Glomerular endothelial cell (primary cell): Measurements from ENCODE around the gene NUP58. TPM values are rescaled to one million over a fixed set of nuclear protein-coding genes. Genes with fewer than 3 reads are reported as not detected.

Experiments
- DNase-seq: peaks from one replicate; pipeline ENCODE4 v3.0.0-alpha.2; 2011; ENCODE audit warnings: low read depth, low spot score; ENCODE audit errors: extremely low read depth
- total RNA-seq: library from RNA; depleted of rRNA; stranded (reverse); fragments of >200 nt; gene quantifications from 2 replicates; pipeline ENCODE4 v1.2.3, GENCODE V29; 2015

The NUP58 gene, protein sequence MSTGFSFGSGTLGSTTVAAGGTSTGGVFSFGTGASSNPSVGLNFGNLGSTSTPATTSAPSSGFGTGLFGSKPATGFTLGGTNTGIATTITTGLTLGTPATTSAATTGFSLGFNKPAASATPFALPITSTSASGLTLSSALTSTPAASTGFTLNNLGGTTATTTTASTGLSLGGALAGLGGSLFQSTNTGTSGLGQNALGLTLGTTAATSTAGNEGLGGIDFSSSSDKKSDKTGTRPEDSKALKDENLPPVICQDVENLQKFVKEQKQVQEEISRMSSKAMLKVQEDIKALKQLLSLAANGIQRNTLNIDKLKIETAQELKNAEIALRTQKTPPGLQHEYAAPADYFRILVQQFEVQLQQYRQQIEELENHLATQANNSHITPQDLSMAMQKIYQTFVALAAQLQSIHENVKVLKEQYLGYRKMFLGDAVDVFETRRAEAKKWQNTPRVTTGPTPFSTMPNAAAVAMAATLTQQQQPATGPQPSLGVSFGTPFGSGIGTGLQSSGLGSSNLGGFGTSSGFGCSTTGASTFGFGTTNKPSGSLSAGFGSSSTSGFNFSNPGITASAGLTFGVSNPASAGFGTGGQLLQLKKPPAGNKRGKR
- total RNA-seq, result 34.8 and 59.0 TPM in 2 replicates

DNA sequence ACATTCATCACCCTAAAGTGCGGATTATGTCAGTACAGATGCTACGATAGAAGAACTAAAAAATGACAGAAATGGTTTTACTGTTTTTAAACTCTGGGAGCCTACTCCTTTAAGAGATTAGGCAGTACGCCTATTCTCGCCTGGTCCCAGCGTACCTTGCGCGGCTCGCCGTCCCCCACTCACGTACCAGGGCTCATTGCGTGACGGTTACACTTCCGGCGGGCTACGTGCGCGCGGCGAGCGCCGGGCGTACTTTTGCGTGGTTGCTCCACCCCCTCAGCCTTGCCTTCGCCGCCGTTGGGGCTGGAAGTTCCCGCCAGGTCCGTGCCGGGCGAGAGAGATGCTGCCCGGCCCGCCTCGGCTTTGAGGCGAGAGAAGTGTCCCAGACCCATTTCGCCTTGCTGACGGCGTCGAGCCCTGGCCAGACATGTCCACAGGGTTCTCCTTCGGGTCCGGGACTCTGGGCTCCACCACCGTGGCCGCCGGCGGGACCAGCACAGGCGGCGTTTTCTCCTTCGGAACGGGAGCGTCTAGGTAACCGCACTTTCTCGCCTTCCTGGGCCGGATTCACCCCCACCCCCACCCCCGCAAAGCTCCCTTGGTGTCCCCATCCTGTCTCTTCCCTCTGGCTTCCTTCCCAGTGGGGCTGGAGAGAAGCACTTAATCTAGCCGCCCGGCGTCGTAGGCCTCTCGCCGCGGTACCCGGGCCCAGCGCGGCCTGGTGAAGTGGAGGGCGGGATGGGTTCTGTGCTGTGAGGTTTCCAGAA, at the start of gene NUP58:
TSS of gene NUP58 (plus strand) at position 279 of the 767 bp plus-strand sequence. CDS start at position 428, 149 bp downstream.
- DNase-seq, result peak; percentile 60

DNA sequence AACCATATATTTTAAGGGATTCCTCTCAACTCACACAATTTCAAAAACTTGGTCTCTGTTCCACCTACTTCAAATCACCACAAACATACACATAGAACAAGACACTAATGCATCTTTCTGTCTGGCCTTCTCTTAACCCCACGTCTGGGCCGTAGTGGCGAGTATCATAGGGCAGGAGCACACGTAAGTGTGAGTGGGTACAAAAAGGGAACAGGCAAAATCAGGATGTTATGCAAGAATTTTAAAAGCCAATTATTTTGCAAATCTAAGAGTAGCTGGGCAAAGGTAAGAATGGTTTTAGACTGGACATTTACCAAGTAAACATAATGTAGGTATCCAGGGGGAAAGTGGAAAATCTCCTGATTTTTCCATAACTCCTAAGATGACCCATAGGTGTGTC, 49.2 kb upstream of the NUP58 start:
- DNase-seq, result no peak

DNA sequence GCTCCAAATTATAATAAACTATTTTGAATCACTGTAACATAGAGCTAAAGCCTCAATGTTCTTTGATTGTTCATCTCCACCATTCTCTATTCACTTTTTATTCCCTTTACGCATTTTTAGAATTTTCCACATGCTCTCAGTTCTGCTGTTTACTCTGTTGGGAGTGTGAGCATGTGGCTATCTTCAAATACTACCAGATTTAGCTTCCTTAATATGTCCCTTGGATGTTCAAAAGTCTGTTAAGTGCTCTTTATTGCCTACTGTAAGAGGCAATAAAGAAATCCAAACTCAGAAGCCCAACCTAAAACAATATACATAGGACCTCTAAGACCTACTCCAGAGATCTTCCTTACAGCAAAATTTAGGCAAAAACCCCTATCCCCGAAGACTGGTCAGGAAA, 48.7 kb upstream of the NUP58 start:
- no peak for DNase-seq

DNA sequence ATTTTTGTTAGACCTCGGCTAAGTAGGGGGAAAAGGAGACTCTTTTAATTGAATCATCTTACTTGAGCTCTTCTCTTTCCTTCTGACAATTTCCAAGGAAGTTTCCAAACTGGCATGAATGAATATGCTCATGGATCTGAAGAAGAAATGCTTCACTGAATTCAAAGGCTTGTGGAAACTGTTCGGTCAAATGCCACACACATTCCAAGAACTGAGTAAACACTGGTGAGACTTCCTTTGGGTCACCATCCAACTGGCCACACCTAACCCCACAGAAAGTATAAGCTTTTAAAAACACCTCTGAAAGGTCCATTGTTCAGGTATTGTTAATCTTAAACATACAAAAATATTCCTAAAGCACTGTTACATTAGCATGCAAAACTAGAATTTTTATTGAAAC, 47.7 kb upstream of the NUP58 start:
- no peak for DNase-seq

DNA sequence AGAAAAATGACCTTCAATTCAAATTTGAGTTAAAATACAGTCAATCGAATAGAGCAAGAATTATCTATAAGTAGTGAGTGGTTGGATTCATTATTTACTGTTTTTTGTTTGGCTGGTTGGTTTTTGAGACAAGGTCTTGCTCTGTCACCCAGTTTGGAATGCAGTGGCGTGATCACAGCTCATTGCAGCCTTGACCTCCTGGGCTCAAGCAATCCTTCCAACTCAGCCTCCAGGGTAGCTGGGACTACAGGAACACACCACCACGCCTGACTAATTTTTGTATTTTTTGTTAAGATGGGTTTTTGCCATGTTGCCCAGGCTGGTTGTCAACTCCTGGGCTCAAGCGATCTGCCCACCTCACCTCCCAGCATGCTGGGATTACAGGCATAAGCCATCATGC, 39.2 kb upstream of the NUP58 start:
- no peak for DNase-seq

DNA sequence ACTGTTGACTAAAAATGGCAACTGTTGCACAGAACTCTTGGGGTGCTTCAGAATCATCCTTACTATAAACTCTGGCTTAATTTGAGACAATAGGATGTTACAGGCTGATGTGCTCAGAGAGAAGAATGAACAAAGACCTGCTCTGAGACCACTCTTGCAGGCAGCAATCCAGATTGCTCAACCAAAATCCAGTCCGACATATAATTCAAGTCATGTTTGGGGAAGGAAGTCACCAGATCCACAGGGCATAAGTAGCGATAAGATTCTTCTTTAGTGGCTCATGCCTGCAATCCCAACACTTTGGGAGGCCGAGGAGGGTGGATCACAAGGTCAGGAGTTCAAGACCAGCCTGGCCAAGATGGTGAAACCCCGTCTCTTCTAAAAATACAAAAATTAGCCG, 34.7 kb upstream of the NUP58 start:
- DNase-seq, result no peak

DNA sequence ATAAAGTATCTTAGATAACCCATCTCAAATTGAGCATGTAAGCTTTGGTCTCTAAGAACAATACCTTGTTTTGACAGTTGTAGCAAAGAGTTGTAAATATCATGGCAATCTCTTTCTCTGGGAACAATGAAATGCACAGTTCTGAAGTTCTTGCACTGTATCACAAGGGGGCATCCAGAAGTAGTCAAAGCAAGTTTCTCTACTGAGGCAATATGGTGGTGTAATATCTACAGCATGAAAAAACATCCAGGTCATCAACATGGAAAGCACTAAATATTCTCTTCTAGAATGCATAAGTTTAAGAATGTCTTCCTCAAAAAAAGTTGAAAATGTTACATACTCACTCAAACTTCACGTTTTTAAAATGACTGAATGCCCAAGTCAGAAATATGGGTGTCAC, 33.7 kb upstream of the NUP58 start:
- no peak for DNase-seq

DNA sequence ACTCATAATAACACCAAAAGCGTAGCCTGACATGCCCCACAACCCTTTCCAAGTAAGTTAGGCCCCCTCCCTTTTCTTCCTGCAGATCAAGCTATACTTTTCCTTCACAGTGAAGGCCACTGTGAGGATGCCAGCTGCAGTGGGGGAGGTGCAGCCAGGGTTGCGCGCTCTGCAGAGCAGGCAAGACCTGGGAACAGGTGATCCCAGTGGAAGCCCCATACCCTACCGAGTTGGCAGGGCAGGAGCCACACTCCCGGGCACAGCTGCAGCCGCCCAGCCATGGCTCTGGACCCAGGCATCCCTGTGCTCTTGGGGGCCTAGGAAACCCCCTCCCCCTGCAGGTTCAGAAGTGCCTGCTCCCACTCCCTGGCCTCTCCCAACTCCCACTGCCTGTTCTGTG, 32.9 kb upstream of the NUP58 start:
- DNase-seq, result no peak

DNA sequence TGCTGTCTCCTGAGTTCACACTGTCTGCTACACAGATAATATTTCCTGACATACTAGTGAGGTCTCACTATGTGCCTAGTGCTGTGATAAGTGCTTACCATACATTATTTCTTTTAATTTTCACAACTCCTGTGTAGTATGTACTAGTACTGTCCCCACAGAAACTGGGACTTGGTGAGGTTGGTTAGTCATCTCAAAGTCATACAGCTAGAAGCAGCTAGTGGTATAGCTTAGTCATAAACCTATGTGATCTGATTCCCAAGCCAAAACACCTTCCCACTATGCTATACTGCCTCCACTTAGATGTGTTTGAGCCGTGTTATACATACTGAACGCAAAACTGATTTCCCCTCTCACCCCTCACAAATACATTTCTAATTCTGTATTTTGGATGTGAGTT, 24.7 kb upstream of the NUP58 start:
- no peak for DNase-seq

DNA sequence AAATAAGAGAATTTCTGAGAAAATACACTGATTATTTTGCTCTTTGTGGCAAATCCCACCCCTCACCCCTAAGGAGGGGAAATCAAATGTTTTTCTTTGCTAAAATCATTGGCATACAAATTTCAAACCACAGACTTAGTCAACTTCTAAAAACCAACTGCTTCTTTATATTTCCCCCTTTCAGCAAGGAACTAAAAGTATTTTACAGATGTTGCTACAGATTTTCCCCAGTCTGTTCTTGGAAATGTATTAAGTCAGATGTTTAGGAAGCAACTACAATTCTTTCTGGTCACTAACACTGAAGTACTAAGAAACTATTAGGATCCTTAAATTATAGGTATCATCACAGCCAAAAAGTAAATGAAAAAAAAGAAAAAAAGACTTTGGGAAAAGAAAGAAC, 21.0 kb upstream of the NUP58 start:
- no peak for DNase-seq

DNA sequence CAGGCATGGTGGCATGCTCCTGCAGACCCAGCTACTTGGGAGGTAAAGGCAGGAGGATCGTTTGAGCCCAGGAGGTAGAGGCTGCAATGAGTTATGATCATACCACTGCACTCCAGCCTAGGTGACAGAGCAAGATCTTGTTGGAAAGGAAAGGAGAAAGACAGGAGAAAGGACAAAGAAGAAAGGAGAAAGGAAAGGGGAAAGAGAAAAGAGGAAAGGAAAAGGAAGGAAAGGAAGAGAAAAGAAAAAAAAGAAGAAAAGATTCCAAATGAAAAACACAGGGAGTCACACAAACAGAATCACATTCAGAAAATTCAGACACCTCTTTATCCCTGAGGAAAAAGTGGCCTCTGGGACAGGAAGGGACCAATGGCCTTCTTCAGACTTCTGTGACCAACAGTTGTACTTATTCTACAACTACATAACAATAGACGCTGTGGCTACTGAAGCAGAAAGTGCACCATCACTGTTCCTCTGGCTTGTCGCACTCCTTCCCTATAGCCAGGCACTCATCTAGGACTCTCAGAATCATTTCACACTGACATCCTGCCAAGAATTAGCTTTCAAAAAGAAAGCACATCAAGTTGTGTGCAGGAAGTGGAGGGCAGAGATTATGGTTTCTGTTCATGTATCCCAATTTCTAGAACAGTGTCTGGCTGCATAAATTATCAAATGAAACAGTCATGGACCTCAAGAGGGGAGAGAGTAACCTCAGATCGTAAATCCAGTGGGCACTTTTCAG, 20.1 kb upstream of the NUP58 start:
- no peak for DNase-seq

DNA sequence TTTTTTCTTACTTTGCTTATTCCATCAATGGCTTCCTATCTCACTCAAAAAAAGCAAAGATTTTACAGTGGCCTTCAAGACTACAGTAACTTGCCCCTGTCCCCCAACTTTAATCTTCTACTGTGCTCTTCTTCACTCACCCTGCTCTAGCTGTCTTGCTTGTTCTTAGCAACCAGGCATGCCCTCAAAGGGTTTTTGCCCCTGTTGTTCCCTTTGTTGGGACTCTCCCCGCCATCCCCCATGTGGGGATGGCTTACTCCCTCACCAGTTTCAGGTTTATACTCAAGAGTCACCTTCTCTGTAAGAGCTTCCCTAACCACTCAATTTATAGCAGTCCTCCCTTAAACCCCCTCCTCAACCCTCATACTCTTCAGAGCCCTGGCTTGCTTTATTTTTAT, 19.5 kb upstream of the NUP58 start:
- no peak for DNase-seq

DNA sequence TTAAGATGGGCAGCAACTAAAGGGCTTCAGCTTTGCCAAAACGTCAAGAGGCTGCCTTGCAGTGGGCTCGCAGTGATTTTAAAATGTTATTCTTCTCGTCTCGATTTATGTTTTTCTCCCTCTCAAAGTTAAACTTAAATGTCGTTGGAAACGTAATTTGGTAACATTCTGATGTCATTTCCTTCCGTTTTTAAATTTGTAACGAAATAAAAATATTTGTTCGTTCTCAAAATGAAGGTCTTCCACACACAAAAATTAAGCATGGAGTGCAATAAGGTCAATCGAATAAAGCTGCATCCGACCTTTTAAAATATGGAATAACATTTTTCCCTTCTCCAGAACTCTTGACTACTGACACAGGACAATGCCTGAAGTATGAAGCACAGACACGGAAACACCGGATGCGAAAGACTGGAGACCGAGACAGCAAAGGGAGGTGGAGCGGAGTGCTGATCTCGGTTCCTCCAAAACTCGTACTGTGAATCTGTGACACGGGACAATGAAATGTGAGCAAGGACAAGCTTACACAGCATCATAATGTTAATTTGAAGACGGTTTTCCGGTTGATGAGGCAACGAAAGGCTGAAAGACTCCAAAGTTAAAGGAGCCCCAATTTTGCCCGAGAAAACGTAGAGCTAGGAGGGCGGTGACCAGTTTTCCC, 15.0 kb upstream of the NUP58 start:
- DNase-seq, result no peak

DNA sequence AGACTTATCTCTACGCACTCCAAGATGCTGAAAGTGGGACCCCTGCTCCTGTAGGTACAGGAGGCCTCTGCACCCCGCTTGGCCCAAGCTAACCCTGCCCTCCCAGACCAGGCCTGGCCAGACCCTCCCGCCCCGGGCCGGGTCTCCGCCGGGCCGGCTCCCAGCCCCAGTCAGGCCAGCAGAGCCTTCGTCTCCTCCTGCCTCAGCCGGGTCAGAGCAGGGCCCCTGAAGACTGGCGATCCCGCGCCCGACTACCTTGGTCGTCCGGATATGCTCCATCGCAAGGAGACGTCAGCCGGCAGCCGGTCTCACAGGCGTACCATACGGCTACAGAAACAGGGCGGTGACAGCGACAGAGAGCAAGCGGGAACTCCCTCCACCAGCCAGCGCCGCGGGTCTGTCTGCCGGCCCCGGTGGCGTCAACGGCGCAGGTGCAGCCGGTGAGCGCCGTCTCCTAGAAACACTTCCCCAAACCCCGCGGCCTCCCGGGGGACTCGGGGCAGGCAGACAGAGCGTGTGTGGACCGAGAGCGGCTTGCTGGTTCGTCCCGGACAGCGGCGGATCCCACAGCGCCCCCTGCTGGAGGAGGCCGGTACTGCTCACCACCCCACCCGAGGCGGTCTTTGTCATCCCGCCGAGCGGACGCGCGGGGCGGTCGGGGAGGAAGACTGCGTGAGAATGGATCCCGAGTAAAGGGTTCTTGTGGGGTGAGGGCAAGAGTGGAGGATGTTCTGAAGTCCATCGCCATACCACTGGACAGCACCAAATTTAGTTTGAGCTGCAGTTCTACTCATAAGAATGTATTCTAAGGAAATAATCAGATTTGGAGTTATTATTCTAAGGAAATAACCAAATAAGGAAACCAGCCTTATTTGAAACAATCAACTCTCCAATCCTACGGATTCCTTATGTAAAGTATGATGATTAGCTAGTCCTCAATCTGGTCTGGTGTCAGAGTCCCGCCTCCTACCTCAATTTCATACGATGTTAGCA, 14.2 kb upstream of the NUP58 start, which contains the start of gene MTMR6:
TSS of gene MTMR6 (minus strand) at position 520 of the 993 bp plus-strand sequence. CDS start at position 279, 241 bp downstream.
- DNase-seq, result peak; percentile 45

DNA sequence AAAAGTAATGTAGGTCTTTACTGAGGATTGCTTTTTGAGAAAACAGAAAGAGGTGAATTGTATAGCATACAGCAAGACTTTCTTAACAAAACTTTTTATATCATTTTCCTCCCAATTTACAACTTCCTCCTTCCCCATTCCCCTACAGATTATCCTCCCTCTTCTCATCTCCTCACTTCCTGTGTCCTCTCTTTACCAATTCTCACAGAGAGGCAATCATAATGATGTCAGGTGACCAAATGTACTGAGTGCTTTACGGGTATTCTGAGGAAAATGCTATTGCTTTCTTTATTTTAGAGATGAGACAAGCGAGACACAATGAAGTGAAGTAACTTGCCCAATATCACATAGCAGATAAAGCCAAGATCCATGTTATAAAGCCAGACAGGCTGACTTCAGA, 12.5 kb upstream of the NUP58 start:
- DNase-seq, result no peak

DNA sequence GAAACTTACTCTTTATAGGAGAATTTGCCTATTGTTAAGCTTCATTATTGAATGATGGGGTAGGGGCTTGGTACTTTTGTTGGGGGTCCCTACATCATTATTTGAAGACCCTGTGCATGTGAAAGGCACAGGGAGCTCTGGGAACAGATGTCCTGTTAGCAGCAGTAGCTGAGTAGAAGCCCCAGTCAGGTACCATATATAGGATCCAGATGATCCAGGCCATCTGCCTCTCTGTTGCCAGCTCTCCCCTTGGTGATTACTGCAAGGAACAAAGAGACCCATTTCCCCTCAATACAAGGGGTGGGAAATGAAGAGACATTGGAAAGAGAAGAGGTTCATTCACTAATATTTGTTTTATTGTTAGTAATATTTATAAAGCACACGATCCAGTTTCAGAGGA, 9.7 kb upstream of the NUP58 start:
- DNase-seq, result no peak

DNA sequence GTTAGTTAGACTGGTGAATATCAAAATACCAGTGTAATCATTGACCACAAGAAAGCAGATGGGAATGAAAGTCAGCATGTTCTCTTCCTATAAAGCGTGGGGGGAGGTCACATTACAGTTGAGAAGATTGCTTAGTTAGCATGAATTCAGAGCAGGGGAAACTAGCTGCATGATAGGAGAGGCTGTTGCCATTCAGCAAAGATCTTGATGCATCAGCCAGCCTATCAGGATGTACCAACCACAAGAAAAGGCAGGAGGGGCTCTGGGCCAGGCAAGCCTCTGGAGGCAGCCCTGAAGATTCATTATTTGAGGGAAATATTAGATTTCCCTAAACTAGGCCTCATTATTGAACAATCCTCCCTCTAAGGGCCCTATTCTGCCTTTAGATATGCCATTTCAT, 9.1 kb upstream of the NUP58 start:
- DNase-seq, result no peak

DNA sequence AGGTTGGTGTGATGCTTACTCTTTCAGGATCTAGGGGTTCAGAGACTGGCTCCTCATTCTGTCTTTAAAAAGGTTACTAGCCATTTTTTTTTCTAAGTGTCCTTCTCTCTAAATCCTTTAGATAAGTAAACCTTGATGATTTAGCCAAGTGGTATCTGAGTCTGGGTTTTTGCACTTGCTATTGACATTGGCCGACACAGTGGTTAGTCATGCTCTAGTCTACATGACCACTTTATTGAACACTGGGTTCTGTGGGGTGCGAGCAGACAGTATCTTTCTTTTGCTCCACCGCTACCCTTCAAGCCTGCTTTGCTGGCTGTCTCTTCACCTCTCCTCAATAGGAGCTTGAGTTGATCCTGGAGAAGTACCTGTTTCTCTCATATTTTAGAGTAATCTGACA, 6.2 kb upstream of the NUP58 start:
- no peak for DNase-seq

DNA sequence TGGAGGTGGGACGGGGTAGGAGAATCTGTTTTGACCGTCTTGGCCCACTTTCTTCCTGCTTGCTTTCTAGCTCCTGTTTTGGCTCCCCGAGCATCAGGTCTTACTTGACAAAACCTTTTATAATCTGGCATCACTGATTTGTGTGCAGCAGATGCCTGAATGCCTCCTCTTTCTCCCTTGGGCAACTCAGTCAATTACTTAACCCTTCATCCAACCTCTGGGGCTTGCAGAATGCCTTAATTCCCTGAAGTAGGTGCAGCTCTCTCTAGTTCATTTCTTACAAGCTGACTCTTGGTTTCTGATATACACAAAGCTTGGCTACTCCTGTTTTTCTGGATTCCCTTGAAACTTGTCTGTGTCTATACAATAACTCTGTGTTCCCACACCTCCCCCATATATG, 5.7 kb upstream of the NUP58 start:
- DNase-seq, result no peak
